GM12878 (cell line): Measurements from ENCODE around the gene TNFSF13.

Experiments
- CTCF ChIP-seq, 3 experiments: IDR thresholded peaks in 2 of 3; conservative IDR thresholded peaks in 1 of 3; 2 replicates each; pipeline ENCODE4 v1.5.1; 2011; ENCODE audit warnings: low read depth in 3 of 3, low read length in 3 of 3, mild to moderate bottlenecking in 3 of 3, control low read depth in 2 of 3, moderate library complexity in 2 of 3, inconsistent platforms in 1 of 3, mixed read lengths in 1 of 3; ENCODE audit not compliant: control insufficient read depth in 2 of 3, insufficient read depth in 1 of 3; ENCODE audit errors: extremely low read depth in 1 of 3
- DPF2 ChIP-seq: fragments of 450-650 bp; IDR thresholded peaks from 2 replicates; pipeline ENCODE4 v1.6.1; 2017; ENCODE audit warnings: mild to moderate bottlenecking
- E4F1 ChIP-seq: fragments of 450-650 bp; IDR thresholded peaks from 2 replicates; pipeline ENCODE4 v1.6.1; 2018; ENCODE audit warnings: borderline replicate concordance, mild to moderate bottlenecking; ENCODE audit not compliant: partially characterized antibody
- FOXM1 ChIP-seq: IDR thresholded peaks from 2 replicates; pipeline ENCODE4 v1.6.1; 2012; ENCODE audit warnings: low read depth, mild to moderate bottlenecking, inconsistent platforms, low read length, moderate library complexity
- MXI1 ChIP-seq: fragments of 150-350 bp; IDR thresholded peaks from 2 replicates; pipeline ENCODE4 v1.6.1; 2011; ENCODE audit warnings: low read depth, mild to moderate bottlenecking, inconsistent platforms, low read length, improper control_type of control experiment
- POLR2AphosphoS5 ChIP-seq: IDR thresholded peaks from 2 replicates; pipeline ENCODE4 v1.6.1; 2011; ENCODE audit warnings: mild to moderate bottlenecking, low read length, inconsistent platforms
- RELA ChIP-seq: fragments of 450-650 bp; IDR thresholded peaks from 2 replicates; pipeline ENCODE4 v1.8.0; 2014; ENCODE audit warnings: borderline replicate concordance; ENCODE audit not compliant: partially characterized antibody
- SUPT20H ChIP-seq: IDR thresholded peaks from 2 replicates; pipeline ENCODE4 v1.6.1; 2011; ENCODE audit warnings: low read depth, mild to moderate bottlenecking, low read length, moderate library complexity, borderline replicate concordance; ENCODE audit not compliant: control insufficient read depth
- YY1 ChIP-seq: IDR thresholded peaks from 2 replicates; pipeline ENCODE4 v1.6.1; 2011; ENCODE audit warnings: low read depth, mild to moderate bottlenecking, low read length
- TF ChIP-seq, protein P1 (sequence below): fragments of 450-650 bp; IDR thresholded peaks from 2 replicates; pipeline ENCODE4 v1.6.1; 2017; ENCODE audit warnings: mild to moderate bottlenecking

GRCh38 chr17:7557147-7557764 is 1.3 kb upstream of the TNFSF13 start:
- TF ChIP-seq, protein P1, sequence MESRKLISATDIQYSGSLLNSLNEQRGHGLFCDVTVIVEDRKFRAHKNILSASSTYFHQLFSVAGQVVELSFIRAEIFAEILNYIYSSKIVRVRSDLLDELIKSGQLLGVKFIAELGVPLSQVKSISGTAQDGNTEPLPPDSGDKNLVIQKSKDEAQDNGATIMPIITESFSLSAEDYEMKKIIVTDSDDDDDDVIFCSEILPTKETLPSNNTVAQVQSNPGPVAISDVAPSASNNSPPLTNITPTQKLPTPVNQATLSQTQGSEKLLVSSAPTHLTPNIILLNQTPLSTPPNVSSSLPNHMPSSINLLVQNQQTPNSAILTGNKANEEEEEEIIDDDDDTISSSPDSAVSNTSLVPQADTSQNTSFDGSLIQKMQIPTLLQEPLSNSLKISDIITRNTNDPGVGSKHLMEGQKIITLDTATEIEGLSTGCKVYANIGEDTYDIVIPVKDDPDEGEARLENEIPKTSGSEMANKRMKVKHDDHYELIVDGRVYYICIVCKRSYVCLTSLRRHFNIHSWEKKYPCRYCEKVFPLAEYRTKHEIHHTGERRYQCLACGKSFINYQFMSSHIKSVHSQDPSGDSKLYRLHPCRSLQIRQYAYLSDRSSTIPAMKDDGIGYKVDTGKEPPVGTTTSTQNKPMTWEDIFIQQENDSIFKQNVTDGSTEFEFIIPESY = no peak
- TF ChIP-seq E4F1 (no peak), CTCF (IDR thresholded peaks at IDR 0.05 in 2 of 3, conservative IDR thresholded peaks at IDR 0.05 in 1 of 3; ENCODE audit: control insufficient read depth in 2 of 3, extremely low read depth in 1 of 3, insufficient read depth in 1 of 3, low read depth in 3 of 3, low read length in 3 of 3) (no peak), FOXM1 (no peak), RELA (no peak), DPF2 (no peak), SUPT20H (no peak), MXI1 (no peak), POLR2AphosphoS5 (no peak), YY1 (no peak)
